NCI-H1694 (cell line): ENCODE results near the gene ATP9B.

Source experiments
- DNase-seq: peaks from one replicate; lab custom pipeline; 2025; lab: John Stamatoyannopoulos, UW

The ATP9B gene

DNA sequence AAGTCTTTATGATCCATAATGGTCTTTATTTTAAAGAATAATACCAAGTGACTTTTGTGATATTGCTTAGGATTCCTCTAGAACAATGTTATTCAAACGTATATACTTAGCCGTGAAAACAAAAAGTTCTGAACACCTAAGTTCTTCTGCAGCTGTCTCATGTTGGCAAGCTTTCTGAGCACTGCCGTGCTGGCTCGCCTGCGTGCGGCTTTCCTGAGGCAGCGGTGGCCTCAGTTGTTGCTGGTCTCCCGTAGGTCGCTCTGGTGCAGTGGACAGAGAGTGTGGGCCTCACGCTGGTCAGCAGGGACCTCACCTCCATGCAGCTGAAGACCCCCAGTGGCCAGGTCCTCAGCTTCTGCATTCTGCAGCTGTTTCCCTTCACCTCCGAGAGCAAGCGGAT is 259.7 kb downstream of the ATP9B start:
- no peak for DNase-seq

DNA sequence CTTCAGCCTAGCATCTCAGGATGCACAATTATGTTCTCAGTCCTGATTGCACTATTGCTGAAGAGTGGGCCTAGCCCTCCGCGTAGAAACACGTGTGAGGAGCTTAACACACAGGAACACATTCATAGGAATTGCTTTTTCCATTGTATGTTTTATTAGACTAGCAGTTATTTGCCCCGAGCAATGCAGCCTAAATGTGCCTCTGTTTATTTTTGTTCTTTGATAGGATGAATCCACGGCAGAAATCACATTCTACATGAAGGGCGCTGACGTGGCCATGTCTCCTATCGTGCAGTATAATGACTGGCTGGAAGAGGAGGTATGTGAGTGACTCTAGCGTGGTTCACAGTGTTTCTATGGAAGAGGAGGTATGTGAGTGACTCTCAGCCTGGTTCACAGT is 260.6 kb downstream of the ATP9B start:
- no peak for DNase-seq

DNA sequence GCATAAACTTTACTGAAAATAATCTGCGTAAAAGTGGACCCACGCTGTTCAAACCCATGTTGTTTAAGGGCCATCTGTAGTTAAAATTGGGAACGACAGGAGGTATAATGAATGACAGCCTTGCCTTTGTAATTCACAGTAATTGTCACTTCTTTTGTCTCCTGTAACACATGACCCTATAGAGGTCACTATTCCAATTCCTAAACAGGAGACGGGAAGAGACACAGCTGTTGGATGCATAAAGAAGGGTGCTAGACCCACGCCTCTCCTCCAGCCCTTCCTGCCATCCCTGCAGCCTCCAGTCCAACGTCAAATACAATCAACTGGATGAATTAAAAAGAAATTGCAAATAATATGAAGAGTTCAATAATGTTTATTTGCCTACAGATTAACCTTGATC is 263.5 kb downstream of the ATP9B start:
- no peak for DNase-seq

DNA sequence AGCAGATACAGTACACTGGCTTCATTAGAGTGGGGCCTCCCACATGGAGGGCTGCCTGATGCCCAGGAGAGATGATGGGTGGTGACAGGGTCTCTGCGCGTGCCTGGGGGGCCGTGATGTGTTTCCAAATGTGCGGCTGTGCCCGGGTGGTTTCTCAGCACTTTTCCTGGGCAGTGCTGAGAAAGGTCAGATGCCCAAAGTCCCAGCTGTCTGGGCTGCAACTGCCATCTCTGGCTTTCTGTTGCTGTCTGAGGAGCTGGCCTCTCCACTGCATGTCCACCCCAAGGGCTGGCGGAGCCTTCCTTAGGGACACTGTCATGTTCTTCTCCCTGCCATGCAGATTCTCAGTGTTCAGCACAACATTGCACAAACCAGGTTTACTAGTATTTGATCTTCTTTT is 263.9 kb downstream of the ATP9B start:
- no peak for DNase-seq

DNA sequence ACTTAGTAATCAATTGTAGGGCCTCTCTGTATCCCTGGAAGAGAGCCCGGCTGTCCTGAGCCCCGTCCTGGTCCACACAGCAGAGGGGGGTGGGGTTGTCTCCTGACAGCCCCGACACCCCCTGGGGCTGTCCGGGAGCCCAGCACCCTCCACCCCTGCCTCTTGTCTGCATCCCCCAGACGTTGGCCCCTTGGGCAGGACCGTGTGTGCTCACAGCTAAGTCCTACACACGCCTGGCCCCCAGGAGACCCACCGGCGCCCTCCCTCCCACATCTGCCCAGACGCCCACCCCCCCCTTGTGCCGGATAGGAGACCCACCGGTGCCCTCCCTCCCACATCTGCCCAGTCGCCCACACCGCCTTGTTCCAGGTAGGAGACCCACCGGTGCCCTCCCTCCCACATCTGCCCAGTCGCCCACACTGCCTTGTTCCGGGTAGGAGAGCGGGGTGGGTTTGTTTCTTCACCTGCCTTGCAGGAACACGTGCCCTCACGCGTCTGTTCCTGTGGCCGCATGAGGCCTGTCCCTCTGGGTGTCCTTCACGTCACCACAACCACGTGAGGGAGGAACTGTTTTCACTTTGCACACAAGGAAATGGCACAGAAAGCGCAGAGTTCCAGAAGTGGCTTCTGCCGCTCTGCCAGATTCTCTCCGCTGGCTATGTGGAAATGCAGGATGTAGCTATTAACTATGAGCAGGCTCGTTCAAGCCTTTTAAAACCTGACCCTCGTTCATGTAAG is 265.5 kb downstream of the ATP9B start:
- DNase-seq = no peak

DNA sequence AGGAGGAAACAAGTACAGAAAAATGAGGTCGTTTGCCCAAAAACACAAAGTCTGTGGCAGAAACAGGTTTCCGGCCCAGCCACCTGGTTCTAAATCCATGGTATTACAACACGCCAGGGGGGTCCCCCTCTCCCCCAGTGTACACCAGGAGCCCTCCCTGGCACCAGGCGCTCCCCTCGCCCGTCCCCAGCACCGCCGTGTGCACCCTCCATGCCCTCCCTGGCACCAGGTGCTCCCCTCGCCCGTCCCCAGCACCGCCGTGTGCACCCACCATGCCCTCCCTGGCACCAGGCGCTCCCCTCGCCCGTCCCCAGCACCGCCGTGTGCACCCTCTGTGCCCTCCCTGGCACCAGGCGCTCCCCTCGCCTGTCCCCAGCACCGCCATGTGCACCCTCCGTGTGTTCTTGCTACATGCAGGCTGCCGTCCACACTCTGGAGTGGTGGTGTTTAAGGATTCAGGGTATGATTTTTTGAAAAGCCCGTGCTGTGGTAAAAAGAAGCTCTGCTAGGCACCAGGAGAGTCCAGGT is 266.7 kb downstream of the ATP9B start:
- no peak for DNase-seq

DNA sequence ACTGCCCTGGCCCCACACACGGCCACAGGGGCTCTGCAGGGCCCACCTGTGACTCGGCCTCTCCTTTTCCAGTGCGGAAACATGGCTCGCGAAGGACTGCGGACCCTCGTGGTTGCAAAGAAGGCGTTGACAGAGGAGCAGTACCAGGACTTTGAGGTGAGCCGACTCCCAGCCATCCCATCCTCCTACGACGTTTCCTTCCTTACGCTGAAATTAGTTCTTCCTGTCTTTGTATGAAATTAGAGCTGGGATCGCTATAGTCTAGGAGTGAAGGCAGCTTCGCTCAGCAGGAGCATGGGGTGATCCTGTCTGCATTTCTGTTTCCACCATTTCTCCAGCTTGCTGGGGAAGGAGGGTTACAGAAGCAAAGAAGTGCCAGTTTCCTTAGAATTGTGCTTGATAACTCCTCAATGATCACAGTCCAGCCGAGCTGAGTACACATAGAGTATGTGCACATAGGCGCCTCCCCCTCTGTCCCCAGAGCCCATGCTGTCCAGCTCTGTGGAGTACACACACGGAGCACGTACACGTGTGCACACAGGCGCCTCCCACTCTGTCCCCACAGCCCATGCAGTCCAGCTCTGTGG is 267.5 kb downstream of the ATP9B start:
- no peak for DNase-seq

DNA sequence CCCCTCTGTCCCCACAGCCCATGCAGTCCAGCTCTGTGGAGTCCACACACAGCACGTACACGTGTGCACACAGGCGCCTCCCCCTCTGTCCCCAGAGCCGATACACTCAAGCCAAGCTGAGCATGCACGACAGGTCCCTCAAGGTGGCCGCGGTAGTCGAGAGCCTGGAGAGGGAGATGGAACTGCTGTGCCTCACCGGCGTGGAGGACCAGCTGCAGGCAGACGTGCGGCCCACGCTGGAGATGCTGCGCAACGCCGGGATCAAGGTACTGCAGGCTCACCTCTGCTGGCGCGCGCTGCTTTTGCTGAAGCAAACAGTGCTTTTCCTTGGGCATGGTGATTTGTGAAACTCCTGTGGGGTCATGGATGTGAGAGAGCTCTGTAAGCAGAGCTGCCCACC is 268.0 kb downstream of the ATP9B start:
- DNase-seq = no peak

DNA sequence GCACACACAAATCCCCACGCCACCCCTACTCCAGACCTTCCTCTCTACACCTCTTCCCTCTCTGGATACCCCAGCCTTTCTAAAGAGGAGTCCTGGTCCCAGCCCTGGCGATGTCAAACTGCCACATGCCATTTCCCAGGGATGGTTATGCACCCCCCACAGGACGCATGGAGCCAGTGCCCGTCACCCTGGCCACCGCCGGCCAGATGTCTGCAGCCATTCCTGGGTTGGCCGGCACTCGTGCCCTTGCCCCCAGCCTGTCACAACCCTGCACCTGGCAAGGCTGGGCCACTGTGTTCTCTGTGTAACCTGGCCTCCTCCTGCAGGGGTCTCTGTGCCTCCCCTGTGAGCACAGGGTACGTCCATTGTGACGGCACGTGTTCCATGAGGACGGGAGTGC is 268.4 kb downstream of the ATP9B start:
- DNase-seq = no peak

DNA sequence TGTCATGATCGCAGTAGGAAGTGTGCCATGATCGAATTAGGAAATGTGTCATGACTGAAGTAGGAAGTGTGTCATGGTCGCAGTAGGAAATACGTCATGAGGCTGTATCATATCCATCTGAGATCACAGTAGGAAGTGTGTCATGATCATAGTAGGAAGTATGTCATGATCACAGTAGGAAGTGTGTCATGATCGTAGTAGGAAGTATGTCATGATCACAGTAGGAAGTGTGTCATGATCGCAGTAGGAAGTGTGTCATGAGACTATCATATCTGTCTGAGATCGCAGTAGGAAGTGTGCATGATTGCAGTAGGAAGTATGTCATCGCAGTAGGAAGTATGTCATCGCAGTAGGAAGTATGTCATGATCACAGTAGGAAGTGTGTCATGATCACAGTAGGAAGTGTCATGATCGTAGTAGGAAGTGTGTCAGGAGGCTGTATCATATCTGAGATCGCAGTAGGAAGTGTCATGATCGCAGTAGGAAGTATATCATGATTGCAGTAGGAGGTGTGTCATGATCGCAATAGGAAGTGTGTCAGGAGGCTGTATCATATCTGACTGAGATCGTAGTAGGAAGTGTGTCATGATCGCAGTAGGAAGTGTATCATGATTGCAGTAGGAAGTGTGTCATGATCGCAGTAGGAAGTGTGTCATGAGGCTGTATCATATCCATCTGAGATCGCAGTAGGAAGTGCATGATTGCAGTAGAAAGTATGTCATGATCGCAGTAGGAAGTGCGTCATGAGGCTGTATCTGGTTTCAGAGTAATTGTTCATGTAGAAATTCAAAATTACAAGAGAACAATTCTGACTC is 270.1 kb downstream of the ATP9B start:
- no peak for DNase-seq

DNA sequence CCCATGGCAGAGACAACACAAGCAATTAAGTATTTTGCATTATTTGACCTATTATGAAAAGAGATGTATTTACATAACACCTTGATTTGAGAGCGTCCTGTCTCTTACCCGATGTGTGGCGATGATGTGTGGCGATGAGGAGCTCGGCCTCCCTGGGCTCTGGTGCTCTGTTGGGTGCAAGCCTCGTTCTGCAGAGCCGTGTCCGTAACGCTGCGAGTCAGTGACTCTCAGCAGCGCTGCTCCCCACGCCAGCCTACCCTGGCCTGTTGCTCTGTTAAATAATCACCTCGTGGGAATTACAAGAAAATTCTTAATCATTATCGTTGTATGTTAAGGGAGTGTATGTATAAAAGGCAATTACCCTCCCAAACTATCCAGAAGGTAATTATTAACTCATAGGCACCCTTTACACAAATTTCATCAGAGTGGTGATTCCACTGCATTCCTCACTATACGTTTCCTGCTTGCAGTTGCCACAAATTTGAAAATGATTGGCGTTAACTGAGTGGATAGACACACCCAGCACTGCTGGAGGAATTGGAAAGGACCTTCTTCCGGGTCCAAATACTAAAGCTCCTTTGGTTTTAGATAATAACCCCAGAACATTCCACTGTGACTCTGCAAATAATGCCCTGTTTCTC is 274.5 kb downstream of the ATP9B start:
- DNase-seq = no peak

DNA sequence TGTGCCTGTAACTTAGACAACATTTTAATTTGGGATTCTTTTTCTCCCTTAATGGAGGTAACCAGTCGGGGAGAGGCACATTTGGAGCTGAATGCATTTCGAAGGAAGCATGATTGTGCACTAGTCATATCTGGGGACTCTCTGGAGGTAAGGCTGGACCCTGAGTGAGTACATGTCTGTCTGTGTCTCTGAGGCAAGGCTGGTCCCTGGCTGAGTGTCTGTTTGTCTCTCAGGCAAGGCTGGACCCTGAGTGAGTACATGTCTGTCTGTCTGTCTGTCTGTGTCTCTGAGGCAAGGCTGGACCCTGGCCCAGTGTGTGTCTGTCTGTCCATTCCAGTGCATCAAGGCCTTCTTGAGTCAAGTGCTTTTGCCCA is 275.0 kb downstream of the ATP9B start:
- DNase-seq = no peak

DNA sequence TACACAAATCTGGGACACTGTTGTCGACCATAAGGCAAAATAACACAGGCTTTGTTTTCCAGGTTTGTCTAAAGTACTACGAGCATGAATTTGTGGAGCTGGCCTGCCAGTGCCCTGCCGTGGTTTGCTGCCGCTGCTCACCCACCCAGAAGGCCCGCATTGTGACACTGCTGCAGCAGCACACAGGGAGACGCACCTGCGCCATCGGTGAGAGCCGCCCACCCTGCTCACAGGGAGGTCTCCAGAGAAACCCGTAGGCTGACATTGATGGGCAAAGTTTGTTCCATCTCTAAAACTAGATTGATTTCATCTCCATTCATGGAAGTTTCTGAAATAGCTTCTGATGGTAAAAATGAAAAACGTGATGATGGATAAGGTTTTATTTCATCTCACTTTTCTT is 276.2 kb downstream of the ATP9B start:
- no peak for DNase-seq

DNA sequence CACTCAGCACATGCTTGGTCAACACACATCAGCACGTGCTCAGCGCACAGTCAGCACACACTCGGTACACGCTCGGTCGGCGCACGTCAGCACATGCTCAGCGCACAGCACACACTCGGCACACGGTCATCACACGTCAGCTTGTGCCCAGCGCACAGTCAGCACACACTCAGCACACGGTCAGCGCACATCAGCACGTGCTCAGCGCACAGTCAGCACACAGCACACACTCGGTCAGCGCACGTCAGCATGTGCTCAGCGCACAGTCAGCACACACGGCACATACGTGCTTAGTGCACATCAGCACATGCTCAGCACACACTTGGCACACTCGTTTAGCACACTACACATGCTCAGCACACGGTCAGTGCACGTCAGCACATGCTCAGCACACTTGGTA is 276.8 kb downstream of the ATP9B start:
- no peak for DNase-seq

DNA sequence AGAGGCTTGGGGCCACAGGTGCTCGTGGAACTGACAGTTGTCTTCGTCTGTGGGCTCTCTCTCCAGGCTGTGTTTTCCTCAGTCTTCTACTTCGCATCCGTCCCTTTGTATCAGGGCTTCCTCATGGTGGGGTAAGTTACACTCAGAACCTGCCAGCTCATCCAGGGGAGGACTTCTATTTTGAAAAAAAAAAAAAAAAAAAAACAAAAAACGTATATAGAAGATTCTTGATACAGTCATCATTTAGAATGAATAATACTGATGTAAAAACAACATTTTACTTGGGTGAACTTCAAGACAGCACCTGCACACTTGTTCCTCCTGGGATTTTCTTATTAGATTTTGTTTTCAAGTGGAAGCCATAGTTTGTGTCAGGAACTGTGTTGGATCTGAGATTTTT is 278.9 kb downstream of the ATP9B start:
- DNase-seq = no peak

DNA sequence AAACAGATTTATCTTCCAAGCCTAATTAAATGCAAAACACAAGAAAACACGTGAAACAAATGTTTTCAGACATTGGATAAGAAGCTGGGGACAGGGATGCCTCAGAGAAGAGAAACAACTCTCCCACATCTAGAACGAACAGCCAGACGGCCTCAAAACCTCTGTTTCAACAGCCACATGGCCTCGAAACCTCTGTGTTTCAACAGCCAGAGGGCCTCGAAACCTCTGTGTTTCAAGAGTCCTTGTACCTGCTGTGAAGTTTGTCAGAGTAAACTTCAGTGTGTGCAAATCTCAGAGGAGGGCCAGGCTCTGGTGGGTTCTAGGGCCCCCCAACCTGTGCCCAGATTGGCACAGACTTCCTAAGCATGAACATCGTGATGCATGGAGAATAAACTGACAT is 283.2 kb downstream of the ATP9B start:
- no peak for DNase-seq

DNA sequence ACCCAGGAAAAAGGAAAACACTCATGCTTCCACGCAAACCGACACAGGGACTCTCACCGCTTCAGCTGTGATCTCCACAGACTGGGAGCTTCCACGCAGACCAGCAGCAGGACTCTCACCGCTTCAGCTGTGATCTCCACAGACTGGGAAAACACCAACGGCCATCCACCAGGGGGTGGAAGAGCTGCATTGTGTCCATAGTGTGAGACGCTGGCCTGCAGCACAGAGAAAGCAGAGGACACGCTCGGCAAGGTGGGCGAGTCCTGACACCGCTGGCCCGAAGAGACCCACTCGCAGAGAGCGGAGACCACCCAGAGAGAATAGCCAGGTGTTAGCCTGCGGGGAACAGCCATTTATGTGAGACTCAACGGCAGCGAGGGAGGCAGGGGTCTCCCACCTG is 284.1 kb downstream of the ATP9B start:
- no peak for DNase-seq

DNA sequence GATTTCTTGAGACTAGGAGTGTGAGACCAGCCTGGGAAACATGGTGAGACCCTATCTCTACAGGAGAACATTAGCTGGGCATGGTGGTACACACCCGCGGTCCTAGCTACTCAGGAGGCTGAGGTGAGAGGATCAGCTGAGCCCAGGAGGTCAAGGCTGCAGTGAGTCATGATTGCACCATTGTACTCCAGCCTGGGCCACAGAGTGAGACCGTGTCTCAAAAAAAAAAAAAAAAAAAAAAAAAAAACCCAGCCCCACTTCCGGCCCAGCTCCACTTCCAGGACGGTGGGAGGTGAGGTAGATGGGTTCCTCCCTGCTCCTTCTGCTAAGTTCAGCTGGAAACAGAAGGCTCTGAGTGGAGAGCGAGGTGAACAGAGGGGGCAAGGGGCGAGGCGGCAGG is 285.2 kb downstream of the ATP9B start:
- DNase-seq = no peak

DNA sequence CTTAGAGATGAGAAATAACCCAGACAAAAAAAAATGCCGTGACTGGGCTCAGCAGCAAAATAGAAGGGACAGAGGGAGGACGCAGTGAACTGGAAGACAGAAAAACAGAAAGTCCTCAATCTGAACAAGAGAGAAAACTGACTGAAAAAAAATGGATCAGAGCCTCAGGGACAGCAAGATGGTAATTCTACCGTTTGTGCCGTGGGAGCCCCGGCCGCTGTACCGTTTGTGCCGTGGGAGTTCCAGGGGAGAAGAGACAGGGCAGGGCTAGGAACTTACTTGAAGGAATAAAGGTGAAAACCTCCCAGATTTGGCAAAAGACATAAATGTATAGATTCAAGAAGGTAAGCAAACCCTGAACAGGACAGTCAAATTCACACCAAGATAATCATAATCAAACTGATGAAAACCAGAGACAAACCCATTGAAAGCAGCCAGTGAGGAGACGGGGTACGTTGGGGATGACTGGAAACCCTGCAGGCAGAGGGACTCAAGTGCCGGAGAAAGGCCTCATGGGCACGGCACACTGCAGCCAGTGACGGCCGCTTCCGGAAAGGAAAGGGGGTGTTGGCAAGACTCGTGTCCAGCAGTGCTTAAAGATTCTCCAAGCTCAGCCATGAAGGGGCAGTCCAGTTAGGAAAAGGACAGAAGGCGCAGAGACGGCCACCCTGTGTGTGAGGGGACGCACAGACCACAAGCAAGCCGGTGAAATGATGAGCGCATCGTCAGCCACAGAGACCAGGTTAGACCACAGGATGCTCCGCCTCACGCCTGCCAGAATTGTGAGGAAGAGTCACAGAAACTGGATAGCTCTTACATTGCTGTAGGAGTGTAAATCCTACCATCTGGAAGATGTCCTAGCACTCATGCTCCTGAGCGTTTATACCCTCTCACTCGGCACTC is 286.5 kb downstream of the ATP9B start:
- no peak for DNase-seq

DNA sequence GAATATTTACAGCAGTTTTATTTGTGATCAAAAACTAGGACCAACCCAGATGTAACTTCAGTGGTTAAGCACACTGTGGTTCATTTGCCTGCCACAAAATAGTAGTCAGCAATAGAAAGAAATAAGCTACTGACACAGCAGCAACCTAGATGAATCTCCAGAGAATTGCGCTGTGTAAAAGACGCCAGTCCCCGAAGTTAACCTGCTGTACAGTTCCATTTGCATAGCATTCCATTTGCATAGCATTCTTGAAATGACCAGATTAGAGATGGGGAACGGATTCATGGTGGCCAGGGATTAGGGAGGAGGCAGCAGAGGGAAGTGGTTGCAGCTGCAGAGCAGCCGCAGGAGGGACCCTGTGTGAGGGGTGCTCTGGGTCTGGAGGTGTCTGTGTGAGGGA is 287.2 kb downstream of the ATP9B start:
- DNase-seq = no peak

DNA sequence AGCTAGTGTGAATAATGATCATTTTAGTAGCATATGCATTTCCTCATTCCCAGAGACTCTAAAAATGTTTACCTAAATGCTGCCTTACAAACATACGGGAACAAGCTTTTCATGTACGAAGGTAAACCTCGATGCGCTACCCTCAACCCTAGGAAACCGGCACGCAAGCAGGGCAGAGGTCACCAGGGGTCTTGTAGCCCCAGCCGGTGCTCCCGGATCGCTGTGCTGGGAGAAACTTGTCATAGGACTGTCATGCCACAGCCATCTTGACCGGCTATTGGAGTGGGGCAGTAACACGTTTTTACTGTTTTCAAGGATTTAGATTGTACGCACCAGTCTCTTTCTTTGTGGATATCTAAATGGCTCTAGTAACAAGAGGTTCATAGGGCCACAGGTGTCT is 291.7 kb downstream of the ATP9B start:
- DNase-seq = no peak
